HG02571 (cell line): ENCODE measurements around the gene RAVER2.
"Not testable (repeated sequence)": the region's sequence is repeated elsewhere in the genome, so short reads cannot be mapped to it uniquely, and the experiment has no call there.

ENCODE experiments used
- ATAC-seq: cut with Tn5 transposase; IDR thresholded peaks from one replicate; pipeline ENCODE4 v1.9.1; 2021; ENCODE audit warnings: mild to moderate bottlenecking, moderate library complexity; ENCODE audit not compliant: unreplicated experiment

The RAVER2 gene

DNA sequence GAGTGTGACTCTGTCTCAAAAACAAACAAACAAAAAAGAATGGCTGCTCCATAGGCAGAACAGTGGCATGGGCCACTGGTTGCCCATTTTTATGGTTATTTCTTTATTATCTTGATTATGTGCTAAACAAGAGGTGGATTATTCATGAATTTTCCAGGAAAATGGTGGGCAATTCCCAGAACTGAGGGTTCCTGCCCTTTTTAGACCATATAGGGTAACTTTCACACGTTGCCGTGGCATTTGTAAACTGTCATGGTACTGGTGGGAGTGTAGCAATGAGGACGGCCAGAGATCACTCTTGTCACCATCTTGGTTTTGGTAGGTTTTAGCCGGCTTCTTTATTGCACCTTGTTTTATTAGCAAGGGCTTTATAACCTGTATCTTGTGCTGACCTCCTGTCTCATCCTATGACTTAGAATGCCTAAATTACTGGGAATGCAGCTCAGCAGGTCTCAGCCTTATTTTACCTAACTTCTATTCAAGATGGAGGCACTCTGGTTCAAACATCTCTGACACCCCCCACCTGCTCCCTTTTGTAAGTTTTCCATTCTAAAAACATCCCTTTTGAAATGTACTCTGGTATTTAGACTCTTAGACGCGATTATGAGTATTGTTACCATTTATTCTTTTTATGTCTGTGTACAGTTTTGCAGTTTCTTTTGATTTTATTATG lies 57.1 kb downstream of the RAVER2 start:
- no peak for ATAC-seq

GRCh38 chr1:64809309-64809708 lies 64.4 kb downstream of the RAVER2 start:
- no peak for ATAC-seq

GRCh38 chr1:64810001-64810400 lies 65.1 kb downstream of the RAVER2 start:
- ATAC-seq: no peak

DNA sequence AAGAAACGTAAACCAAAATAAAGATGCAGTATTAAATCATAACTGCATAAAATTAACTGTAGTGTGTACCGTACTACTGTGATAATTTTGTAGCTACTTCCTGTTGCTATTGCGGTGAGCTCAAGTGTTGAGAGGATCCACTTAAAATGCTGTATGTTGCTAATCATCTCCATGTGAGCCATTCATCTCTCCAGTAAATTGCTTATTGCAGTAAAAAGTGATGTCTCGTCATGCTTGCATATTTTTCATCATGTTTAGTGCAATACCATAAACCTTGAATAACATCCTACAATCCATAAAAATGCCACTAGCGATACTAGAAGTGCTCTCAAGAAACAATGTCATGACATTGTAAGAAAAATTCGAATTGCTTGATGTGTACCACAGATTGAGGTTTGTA lies 66.3 kb downstream of the RAVER2 start:
- no peak for ATAC-seq

GRCh38 chr1:64814427-64814826 lies 69.6 kb downstream of the RAVER2 start:
- no peak for ATAC-seq

DNA sequence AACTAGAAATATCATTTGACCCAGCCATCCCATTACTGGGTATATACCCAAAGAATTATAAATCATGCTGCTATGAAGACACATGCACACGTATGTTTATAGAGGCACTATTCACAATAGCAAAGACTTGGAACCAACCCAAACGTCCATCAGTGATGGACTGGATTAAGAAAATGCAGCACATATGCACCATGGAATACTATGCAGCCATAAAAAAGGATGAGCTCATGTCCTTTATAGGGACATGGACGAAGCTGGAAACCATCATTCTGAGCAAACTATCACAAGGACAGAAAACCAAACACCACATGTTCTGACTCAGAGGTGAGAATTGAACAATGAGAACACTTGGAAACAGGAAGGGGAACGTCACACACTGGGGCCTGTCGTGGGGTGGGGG lies 72.5 kb downstream of the RAVER2 start:
- not testable (repeated sequence) for ATAC-seq

GRCh38 chr1:64820572-64820971 lies 75.7 kb downstream of the RAVER2 start:
- not testable (repeated sequence) for ATAC-seq

DNA sequence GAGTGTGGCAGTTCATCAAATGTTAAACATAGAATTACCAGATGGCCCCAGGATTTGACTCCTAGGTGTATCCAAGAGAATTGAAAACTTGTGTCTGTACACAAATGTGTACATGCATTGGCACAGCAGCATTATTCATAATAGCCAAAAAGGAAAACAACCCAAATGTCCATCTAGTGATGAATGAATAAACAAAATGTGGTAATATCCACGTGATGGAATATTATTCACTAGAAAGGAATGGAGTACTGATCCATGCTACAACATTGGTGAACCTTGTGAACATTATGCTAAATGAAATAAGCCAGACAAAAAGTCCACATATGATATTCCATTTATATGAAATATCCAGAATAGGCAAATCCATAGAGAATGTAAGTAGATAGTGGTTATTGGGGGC lies 77.7 kb downstream of the RAVER2 start:
- ATAC-seq: no peak

DNA sequence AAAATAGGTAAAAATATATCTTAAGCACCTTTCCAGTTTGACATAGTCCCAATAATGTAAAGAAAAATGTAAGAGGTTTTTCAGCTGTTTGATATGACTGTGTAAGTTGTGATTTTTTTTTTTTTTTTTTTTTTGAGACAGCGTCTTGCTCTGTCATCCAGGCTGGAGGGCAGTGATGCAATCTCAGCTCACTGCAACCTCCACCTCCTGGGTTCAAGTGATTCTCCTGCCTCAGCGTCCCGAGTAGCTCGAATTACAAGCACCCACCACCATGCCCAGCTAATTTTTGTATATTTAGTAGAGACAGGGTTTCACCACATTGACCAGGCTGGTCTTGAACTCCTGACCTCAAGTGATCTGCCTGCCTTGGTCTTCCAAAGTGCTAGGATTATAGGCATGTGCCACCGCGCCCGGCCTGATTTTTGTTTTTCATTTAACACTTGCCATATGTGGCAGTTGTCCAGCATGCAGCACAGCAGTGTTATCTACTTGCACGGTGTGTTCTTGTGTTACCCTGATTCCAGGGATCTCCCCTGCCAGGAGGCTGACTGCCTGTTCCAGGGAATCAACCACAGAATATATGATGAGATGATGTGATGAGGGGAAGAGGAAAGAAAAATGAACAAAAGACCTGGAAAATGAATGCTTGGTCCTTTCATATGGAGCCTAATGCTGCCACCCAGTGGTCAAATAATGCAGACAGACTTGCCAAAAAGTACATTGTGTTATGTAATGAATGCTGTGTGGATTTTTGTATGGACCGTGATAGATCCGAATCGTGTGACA lies 79.0 kb downstream of the RAVER2 start:
- no peak for ATAC-seq

DNA sequence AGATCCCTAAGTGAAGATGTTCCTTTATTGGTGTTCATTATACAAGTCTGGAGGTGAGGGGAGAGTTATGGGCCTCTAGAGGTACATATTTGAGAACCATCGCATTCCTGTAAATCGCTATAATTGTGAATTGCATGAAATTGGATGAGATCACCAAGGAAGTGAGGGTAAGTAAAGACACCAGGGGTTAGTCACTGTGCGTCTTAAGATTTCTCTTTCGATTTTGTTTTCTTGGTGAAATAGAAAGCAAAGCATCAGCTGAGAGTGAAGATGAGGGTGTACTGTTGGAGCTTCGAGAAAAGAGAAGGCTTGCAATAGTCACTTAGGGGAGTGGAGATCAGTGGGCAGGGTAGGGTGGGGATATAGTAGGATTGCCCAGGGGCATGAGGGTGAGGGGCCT lies 82.1 kb downstream of the RAVER2 start:
- peak; percentile 81 for ATAC-seq

GRCh38 chr1:64828829-64829228 lies 84.0 kb downstream of the RAVER2 start:
- ATAC-seq: no peak

DNA sequence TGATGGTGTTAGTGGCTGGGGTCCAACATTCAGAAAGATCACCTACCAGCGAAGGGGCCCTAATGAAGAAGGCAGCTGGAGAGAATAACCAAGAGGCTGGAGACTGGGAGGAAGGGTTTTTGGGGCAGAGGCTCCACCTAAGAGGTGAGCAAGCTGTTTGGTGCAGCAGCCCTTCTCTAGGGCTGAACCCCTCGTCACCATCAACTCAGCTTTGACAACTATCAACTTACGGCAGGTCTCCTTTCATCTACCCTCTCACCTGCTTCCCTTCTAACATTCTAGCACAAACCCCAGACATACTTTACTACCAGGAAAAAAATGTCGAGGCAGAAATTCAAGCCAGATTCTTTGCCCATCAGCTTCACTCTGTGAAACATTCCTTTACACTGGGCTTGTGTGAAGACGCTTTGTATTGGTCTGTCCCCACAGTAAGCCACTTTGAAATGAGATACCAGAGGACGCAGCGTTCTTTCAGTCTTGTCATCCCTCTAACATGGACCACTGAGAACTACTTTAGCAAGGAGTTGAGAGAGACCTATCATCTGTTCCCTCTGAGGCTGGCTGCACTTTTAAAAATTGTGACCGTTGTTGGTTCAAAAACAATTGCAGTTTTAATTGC lies 84.6 kb downstream of the RAVER2 start:
- ATAC-seq: no peak

GRCh38 chr1:64830030-64830651 lies 85.3 kb downstream of the RAVER2 start:
- no peak for ATAC-seq

DNA sequence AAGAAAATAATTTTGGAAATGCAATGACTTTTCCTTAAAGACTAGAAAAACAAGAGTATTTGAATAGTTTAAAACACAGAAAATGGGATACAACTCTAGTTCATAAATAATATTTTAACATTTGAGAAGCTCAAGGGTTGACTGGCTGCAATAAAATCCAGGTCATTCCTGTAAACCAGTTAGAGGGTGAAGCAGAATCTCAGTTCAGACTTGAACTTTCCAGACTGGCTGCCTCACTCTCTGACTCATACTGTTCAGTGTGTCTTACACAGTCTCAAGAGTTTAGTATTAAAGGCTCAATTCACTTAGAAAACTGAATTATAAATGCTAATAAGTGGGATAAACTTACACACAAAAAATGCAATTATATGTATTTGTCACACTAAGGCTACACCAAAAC lies 89.9 kb downstream of the RAVER2 start:
- no peak for ATAC-seq

DNA sequence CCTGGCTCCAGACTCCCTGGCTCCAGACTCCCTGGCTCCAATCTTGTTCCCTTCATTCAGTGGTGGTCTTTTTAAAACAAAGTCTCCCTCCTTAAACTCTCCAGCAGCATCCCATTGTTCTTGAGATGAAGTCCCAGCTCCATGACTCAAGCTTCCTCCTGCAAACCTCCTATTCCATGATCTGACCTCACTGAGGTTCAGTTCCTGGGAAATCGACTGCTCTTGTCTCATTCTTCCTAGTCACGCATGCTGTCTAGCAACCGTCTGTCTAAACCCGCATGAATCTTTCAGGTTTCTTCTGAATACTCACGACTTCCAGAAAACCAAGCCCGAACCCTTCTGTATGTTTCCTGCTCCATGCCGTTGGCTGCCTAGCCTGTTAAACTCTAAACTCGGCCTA lies 91.9 kb downstream of the RAVER2 start:
- no peak for ATAC-seq

GRCh38 chr1:64838486-64838885 lies 93.6 kb downstream of the RAVER2 start:
- no peak for ATAC-seq

GRCh38 chr1:64839261-64839660 lies 94.4 kb downstream of the RAVER2 start:
- ATAC-seq: no peak

GRCh38 chr1:64839732-64840405 lies 95.0 kb downstream of the RAVER2 start:
- ATAC-seq: no peak

- no peak for ATAC-seq
These were observed 96.6 kb downstream of the RAVER2 start for GRCh38 chr1:64841330-64842065.

DNA sequence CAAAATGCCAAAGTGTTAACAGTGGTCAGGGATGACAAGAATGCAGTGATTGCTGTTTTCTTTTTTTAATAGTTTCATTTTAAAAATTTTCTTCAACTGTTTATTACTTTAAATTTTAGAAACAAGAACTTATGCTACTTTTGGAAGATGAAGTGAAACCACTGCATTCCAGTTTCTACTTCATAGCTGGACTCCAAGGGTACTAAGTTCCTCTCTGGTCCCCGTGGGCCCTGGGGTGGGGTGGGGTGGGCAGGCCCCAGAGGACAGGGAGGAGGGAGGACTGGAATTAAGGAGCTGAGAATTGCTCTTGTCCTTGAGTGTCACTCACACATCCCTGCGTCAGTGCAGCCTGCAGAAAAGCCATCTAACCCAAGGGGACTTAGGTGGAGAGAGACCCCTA lies 97.3 kb downstream of the RAVER2 start:
- no peak for ATAC-seq
